ENCODE results near the gene FGD4. TPM values are rescaled to one million over a fixed set of nuclear protein-coding genes. Genes with fewer than 3 reads are reported as not detected.

The FGD4 gene
- total RNA-seq, 6 donors from 2014 or later: 44.0 to 78.6 (median 55.5) TPM

- Histone ChIP-seq H3K4me3 (no peak overlapping the region), H3K36me3 (peaks cover 0 to 30% (median 1%) of the 10 kb centered on the region in 4 donors), H3K27ac (no peak overlapping the region), H3K27me3 (no peaks in the 10 kb centered on the region), H3K4me1 (no peaks in the 10 kb centered on the region), H3K9me3 (no peaks in the 10 kb centered on the region)
- TF ChIP-seq CTCF (IDR thresholded peaks at IDR 0.05) (no peak), EP300 (IDR thresholded peaks at IDR 0.05) (no peak), POLR2AphosphoS5 (IDR thresholded peaks at IDR 0.05) (no peak), POLR2A (IDR thresholded peaks at IDR 0.05) (no peak)
- WGBS, 2 donors: 16 to 35% methylated on average over 1 of the region's 1 CpG
- DNase-seq (no peak), ATAC-seq (ENCODE audit: low FRiP score in 2 of 2) (no peak)
Measured at GRCh38 chr12:32596030-32596429, 196.7 kb downstream of the FGD4 start.

GRCh38 chr12:32598688-32599087 lies 199.3 kb downstream of the FGD4 start:
- DNase-seq: no peak
- H3K4me1 ChIP-seq: no peaks in the 10 kb centered on the region
- TF ChIP-seq POLR2AphosphoS5 (IDR thresholded peaks at IDR 0.05): no peak
- no peak for TF ChIP-seq EP300 (IDR thresholded peaks at IDR 0.05)
- no peak for TF ChIP-seq CTCF (IDR thresholded peaks at IDR 0.05)
- no peak for TF ChIP-seq POLR2A (IDR thresholded peaks at IDR 0.05)
- ATAC-seq (ENCODE audit: low FRiP score in 2 of 2): no peak
- H3K36me3 ChIP-seq: peaks cover 0 to 41% (median 8%) of the 10 kb centered on the region in 4 donors
- H3K4me3 ChIP-seq: no peak overlapping the region
- no peaks in the 10 kb centered on the region for H3K27me3 ChIP-seq
- WGBS, 2 donors: 77 to 86% methylated on average over 1 of the region's 1 CpG
- H3K9me3 ChIP-seq: no peaks in the 10 kb centered on the region
- no peak overlapping the region for H3K27ac ChIP-seq

- Histone ChIP-seq H3K27me3 (no peaks in the 10 kb centered on the region), H3K27ac (no peak overlapping the region), H3K4me3 (no peak overlapping the region), H3K36me3 (peaks cover 0 to 49% (median 10%) of the 10 kb centered on the region in 4 donors), H3K4me1 (peaks cover 0 to 3% (median 0%) of the 10 kb centered on the region in 4 donors), H3K9me3 (no peaks in the 10 kb centered on the region)
- peak in 1 of 2 donors; percentile 41 for ATAC-seq (ENCODE audit: low FRiP score in 2 of 2)
- DNase-seq: no peak
- no peak for TF ChIP-seq POLR2A (IDR thresholded peaks at IDR 0.05)
- TF ChIP-seq POLR2AphosphoS5 (IDR thresholded peaks at IDR 0.05): no peak
- TF ChIP-seq EP300 (IDR thresholded peaks at IDR 0.05): no peak
- no peak for TF ChIP-seq CTCF (IDR thresholded peaks at IDR 0.05)
- 78 to 86% methylated on average over 2 of the region's 2 CpGs for WGBS, 2 donors
Measured at GRCh38 chr12:32600681-32601080, 201.3 kb downstream of the FGD4 start.

GRCh38 chr12:32603071-32603470 lies 203.7 kb downstream of the FGD4 start:
- ATAC-seq (ENCODE audit: low FRiP score in 2 of 2) (no peak), DNase-seq (no peak)
- peaks cover 0 to 3% (median 0%) of the 10 kb centered on the region in 4 donors for H3K4me1 ChIP-seq
- no peak for TF ChIP-seq POLR2A (IDR thresholded peaks at IDR 0.05)
- TF ChIP-seq EP300 (IDR thresholded peaks at IDR 0.05): no peak
- no peak for TF ChIP-seq POLR2AphosphoS5 (IDR thresholded peaks at IDR 0.05)
- TF ChIP-seq CTCF (IDR thresholded peaks at IDR 0.05): no peak
- H3K36me3 ChIP-seq: peaks cover 0 to 57% (median 12%) of the 10 kb centered on the region in 4 donors
- H3K4me3 ChIP-seq: no peak overlapping the region
- 95 to 100% methylated on average over 3 of the region's 3 CpGs for whole genome bisulfite sequencing, 2 donors
- H3K9me3 ChIP-seq: no peaks in the 10 kb centered on the region
- no peak overlapping the region for H3K27ac ChIP-seq
- H3K27me3 ChIP-seq: no peaks in the 10 kb centered on the region

GRCh38 chr12:32603858-32604257 lies 204.5 kb downstream of the FGD4 start:
- H3K36me3 ChIP-seq: peaks cover 0 to 59% (median 12%) of the 10 kb centered on the region in 4 donors
- no peaks in the 10 kb centered on the region for H3K27me3 ChIP-seq
- H3K4me3 ChIP-seq: no peak overlapping the region
- DNase-seq: no peak
- ATAC-seq (ENCODE audit: low FRiP score in 2 of 2): peak in 1 of 2 donors; percentile 85
- WGBS, 2 donors: 85 to 94% methylated on average over 2 of the region's 2 CpGs
- H3K9me3 ChIP-seq: no peaks in the 10 kb centered on the region
- no peak overlapping the region for H3K27ac ChIP-seq
- TF ChIP-seq EP300 (IDR thresholded peaks at IDR 0.05) (no peak), POLR2A (IDR thresholded peaks at IDR 0.05) (no peak), CTCF (IDR thresholded peaks at IDR 0.05) (no peak), POLR2AphosphoS5 (IDR thresholded peaks at IDR 0.05) (no peak)
- H3K4me1 ChIP-seq: peaks cover 0 to 3% (median 0%) of the 10 kb centered on the region in 4 donors
